Measurements from ENCODE around the gene DNM2.

- TF ChIP-seq SIN3A (IDR thresholded peaks at IDR 0.05; ENCODE audit: borderline replicate concordance, insufficient read depth, low read length) (no peak), POLR2AphosphoS5 (IDR thresholded peaks at IDR 0.05; ENCODE audit: low read depth, low read length) (no peak), REST (IDR thresholded peaks at IDR 0.05; ENCODE audit: insufficient read depth in 1 of 2, low read depth in 2 of 2, low read length in 2 of 2) (no peak), TAF1 (IDR thresholded peaks at IDR 0.05; ENCODE audit: borderline replicate concordance, insufficient read depth, low read length) (no peak)
These were observed 43.8 kb downstream of the DNM2 start for GRCh38 chr19:10761443-10762250.
